Activated CD8-positive, alpha-beta memory T cell treated with anti-CD3 and anti-CD28 coated beads, Interleukin-2, amount 50 U/mL, for 24 hours (primary cell): Measurements from ENCODE around the gene FBXO31.

Experiments
- DNase-seq: peaks from one replicate; pipeline ENCODE4 v3.0.0-alpha.2; 2020; ENCODE audit errors: extremely low read depth

Gene FBXO31

GRCh38 chr16:87312008-87312407 is 71.6 kb downstream of the FBXO31 start:
- no peak for DNase-seq

- no peak for DNase-seq
These were observed 72.2 kb downstream of the FBXO31 start for GRCh38 chr16:87311387-87311786.

- no peak for DNase-seq
These were observed 73.0 kb downstream of the FBXO31 start for GRCh38 chr16:87310610-87311009.

- DNase-seq, result no peak
These were observed 73.7 kb downstream of the FBXO31 start for GRCh38 chr16:87309620-87310525.

DNA sequence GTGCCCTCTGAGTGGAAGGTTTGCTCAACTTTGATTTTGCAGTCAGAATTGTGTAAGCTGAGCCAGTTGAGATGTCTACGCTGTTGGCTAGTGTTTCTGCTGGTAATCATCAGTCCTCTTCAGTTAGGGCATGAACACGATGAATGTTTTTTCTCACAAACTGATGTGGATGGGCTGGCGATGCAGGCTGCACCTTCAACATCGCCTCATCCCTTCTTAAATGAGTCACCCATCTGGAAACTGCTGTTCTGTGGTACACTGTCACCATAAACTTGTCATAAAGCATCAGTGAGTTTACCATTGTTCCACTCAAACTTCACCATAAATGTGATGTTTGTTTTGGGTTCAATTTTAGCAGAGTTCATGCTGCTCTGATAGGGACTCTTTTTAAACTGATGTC is 74.8 kb downstream of the FBXO31 start:
- no peak for DNase-seq

DNA sequence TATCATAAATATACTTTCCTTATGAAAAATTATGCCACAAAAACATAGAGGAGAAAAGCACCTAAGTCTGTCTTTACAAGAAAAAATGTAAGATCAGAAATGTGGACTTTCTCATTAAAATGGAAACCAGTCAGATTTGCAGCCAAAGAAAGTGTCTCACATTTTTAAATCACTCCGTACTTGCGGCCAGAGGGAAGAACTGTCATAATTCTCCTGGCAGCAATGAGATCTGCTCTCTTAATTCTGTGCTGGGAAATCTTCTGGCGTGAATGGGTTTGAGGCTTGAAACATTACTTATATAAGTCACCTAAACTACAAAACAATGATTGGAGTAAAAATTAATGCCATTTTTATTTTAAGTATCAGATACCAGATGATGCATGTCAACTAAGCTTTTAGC is 77.1 kb downstream of the FBXO31 start:
- no peak for DNase-seq

DNA sequence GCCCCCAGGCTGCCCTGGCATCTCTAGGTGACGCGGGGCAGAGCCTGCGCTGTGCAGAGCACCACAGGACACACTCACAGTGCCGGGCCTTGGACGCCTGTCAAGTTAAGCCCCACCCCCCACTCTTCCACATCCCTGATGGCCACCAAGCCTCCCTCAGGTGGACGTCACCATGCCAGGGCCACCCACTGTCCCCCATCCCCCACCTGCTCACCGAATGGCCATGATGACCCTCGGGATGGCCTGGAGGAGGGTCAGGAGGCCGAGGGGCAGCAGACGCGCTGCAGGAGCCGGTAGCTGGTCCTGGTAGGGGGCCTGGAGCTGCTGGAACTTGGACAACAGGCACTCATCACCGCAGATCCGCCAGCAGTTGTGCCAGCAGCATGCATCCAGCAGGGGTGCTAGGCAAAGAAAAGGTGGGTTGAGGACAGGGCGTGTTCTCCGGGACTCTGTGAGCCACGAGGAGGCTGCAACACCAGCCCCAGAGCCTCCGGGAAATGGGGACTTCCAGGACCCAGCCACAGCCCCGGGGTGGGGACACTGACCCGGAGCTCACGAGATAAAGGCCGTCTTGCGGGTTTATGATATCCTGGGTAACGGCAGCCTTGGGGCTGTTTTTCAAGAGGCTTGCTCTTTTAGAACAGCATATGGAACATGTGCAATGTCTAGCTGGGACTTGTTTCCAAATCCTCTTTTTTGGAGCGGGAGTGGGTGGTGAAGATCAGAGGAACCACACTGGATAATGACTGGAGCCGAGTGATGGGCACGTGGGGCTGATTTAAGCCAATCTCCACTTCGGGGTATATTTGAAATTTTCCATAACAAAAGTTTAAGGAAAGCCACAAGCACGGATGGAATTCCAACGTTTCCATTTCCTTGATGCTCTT is 77.8 kb downstream of the FBXO31 start:
- no peak for DNase-seq

- DNase-seq, result no peak
These were observed 78.6 kb downstream of the FBXO31 start for GRCh38 chr16:87304951-87305350.

DNA sequence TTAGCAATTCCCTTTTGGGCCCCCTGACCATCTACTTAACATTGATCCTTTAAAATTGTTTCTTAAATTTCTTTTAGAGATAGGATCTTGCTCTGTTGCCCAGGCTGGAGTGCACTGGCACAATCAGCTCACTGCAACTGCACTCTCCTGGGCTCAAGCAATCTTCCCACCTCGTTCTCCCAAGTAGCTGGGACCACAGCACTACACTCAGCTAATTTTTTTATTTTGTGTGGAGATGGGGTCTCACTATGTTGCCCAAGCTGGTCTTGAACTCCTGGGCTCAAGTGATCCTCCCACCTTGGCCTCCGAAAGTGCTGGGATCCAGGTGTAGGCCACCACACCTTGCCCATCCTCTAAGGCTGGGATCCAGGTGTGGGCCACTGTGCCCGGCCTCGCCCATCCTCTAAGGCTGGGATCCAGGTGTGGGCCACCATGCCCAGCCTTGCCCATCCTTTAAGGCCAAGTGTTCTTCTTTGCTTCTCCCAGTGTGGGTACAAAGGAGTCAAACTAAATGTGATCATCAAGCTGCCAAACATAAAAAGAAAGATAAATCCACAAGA is 79.5 kb downstream of the FBXO31 start:
- no peak for DNase-seq

- no peak for DNase-seq
These were observed 80.1 kb downstream of the FBXO31 start for GRCh38 chr16:87303431-87303930.

DNA sequence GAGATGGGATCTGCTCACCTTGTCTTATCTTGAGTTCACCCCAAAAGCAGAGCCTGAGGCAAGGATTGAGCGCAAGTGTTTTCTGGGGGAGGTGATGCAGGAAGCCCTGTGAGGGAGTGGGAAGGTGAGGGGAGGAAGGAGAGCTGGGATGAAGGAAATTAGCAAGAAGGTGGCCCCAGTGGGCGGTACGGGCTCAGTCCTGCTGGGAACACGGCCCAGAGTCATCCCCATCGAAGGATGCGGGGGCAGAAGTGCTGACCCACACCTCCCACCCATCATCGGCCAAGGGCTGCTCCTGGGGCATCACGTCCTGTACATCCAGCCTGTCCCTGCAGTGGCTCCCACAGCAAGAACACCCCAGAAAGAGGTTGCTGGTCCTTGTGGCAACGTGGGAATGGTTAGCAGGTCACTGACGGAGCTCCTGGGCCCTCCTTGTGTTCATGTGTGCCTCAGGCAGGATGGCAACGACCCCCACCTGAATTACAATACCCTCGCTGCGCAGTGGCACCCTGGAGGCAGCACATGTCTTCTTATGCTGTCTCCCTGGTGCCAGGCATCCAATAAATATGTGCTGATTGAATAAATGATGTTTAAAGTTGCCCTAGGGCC is 84.6 kb downstream of the FBXO31 start:
- no peak for DNase-seq

- no peak for DNase-seq
These were observed 85.5 kb downstream of the FBXO31 start for GRCh38 chr16:87297918-87298631.

- DNase-seq, result no peak
These were observed 86.2 kb downstream of the FBXO31 start for GRCh38 chr16:87297407-87297806.

- DNase-seq, result no peak
These were observed 87.7 kb downstream of the FBXO31 start for GRCh38 chr16:87295661-87296531.

DNA sequence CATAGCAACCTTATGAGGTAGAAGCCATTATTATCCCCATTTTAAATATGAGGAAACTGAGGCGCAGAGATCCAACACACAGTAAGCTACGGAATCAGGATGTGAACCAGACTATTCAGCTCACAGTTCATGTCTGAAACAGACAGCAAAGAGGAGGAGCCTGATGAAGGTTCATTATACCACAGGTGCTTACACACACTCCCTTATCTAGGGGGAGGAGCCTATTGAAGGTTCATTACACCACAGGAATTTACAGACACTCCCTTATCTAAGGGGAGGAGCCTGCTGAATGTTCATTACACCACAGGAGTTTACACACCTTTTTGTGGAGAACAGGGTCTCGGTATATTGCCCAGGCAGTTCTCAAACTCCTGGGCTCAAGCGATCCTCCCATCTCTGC is 88.3 kb downstream of the FBXO31 start:
- DNase-seq, result no peak

DNA sequence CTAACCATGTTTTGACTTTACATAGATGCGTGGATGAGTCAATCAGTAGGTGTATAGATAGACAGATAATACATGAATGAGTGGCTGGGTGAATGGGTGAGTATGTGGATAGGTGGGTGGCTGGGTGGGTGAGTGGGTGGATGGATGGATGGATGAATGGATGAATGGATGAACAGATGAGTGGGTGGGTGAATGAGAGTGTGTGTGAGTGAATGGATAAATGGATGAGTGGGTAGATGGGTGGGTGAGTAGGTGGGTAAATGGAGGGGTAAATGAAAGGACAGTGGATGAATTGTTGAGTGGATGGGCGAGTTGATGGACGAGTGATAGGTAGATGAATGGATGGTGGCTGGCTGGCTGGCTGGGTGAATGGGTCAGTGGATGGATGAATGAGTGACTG is 89.6 kb downstream of the FBXO31 start:
- no peak for DNase-seq

- DNase-seq, result no peak
These were observed 91.6 kb downstream of the FBXO31 start for GRCh38 chr16:87291944-87292343.

- no peak for DNase-seq
These were observed 94.7 kb downstream of the FBXO31 start for GRCh38 chr16:87288753-87289362.

GRCh38 chr16:87286839-87287626 is 96.5 kb downstream of the FBXO31 start:
- no peak for DNase-seq
